Liver (tissue), 9 donors: Measurements from ENCODE around the gene TSKS. TPM values are rescaled to one million over a fixed set of nuclear protein-coding genes. Genes with fewer than 3 reads are reported as not detected.

ENCODE experiments used
- DNase-seq: peaks from one replicate; pipeline ENCODE4 v3.0.0-alpha.2; 2017; ENCODE audit warnings: low spot score
- H3K27ac ChIP-seq, 2 donors: one replicate each; pipeline ENCODE4 v1.7.0; 2013; ENCODE audit warnings: inconsistent platforms in 2 of 2, low read length in 2 of 2, control low read depth in 1 of 2, low read depth in 1 of 2, mild to moderate bottlenecking in 1 of 2
- H3K27me3 ChIP-seq, 4 donors: one replicate each; pipeline versions ENCODE4 v1.6.1 to v1.7.0; 2013; ENCODE audit warnings: low read length in 3 of 4, inconsistent platforms in 1 of 4, mild to moderate bottlenecking in 1 of 4, moderate library complexity in 1 of 4; ENCODE audit not compliant: control insufficient read depth in 4 of 4, insufficient read depth in 4 of 4
- H3K36me3 ChIP-seq, 4 donors: one replicate each; pipeline versions ENCODE4 v1.6.1 to v1.7.0; 2013; ENCODE audit warnings: low read length in 3 of 4, mild to moderate bottlenecking in 3 of 4, low read depth in 1 of 4, moderate library complexity in 1 of 4; ENCODE audit not compliant: control insufficient read depth in 4 of 4, insufficient read depth in 3 of 4
- H3K4me1 ChIP-seq, 4 donors: one replicate each; pipeline versions ENCODE4 v1.6.1 to v1.7.0; 2013; ENCODE audit warnings: low read length in 3 of 4, mild to moderate bottlenecking in 3 of 4, moderate library complexity in 1 of 4; ENCODE audit not compliant: control insufficient read depth in 4 of 4, insufficient read depth in 4 of 4
- H3K4me3 ChIP-seq, 3 donors: one replicate each; pipeline versions ENCODE4 v1.6.1 to v1.7.0; 2013; ENCODE audit warnings: low read length in 3 of 3, control low read depth in 1 of 3, low read depth in 1 of 3, mild to moderate bottlenecking in 1 of 3
- H3K9ac ChIP-seq, 2 donors: one replicate each; pipeline ENCODE4 v1.7.0; 2013; ENCODE audit warnings: low read length in 2 of 2, mild to moderate bottlenecking in 2 of 2, moderate library complexity in 2 of 2, control low read depth in 1 of 2, low read depth in 1 of 2
- H3K9me3 ChIP-seq, 4 donors: one replicate each; pipeline versions ENCODE4 v1.6.1 to v1.7.0; 2013; ENCODE audit warnings: low read length in 3 of 4; ENCODE audit not compliant: control insufficient read depth in 4 of 4
- ATF3 ChIP-seq: IDR thresholded peaks from 2 replicates; pipeline ENCODE4 v1.6.1; 2016; ENCODE audit warnings: antibody characterized with exemption
- EGR1 ChIP-seq, 2 donors: IDR thresholded peaks; 2 replicates each; pipeline ENCODE4 v1.6.1; 2016 to 2018; ENCODE audit warnings: antibody characterized with exemption in 2 of 2, low read depth in 2 of 2
- FOXA1 ChIP-seq: IDR thresholded peaks from 2 replicates; pipeline ENCODE4 v1.6.1; 2016; ENCODE audit warnings: antibody characterized with exemption
- FOXA2 ChIP-seq: IDR thresholded peaks from 2 replicates; pipeline ENCODE4 v1.6.1; 2016; ENCODE audit warnings: antibody characterized with exemption
- GABPA ChIP-seq, 2 donors: IDR thresholded peaks in 1 of 2; conservative IDR thresholded peaks in 1 of 2; 2 replicates each; pipeline ENCODE4 v1.6.1; 2016; ENCODE audit warnings: antibody characterized with exemption in 2 of 2, mild to moderate bottlenecking in 1 of 2, moderate library complexity in 1 of 2
- HNF4A ChIP-seq, 2 donors: conservative IDR thresholded peaks; 2 replicates each; pipeline ENCODE4 v1.6.1; 2016; ENCODE audit warnings: antibody characterized with exemption in 2 of 2, mild to moderate bottlenecking in 2 of 2
- HNF4G ChIP-seq: IDR thresholded peaks from 2 replicates; pipeline ENCODE4 v1.6.1; 2016; ENCODE audit warnings: antibody characterized with exemption
- JUND ChIP-seq, 2 donors: IDR thresholded peaks; 2 replicates each; pipeline ENCODE4 v1.6.1; 2016; ENCODE audit warnings: antibody characterized with exemption in 2 of 2
- NR2F2 ChIP-seq: IDR thresholded peaks from 2 replicates; pipeline ENCODE4 v1.6.1; 2016; ENCODE audit warnings: antibody characterized with exemption
- RAD21 ChIP-seq, 2 donors: IDR thresholded peaks; 2 replicates each; pipeline ENCODE4 v1.6.1; 2016; ENCODE audit warnings: antibody characterized with exemption in 2 of 2, mild to moderate bottlenecking in 2 of 2
- REST ChIP-seq: IDR thresholded peaks from 2 replicates; pipeline ENCODE4 v1.6.1; 2016; ENCODE audit warnings: antibody characterized with exemption, mild to moderate bottlenecking
- RXRA ChIP-seq, 2 donors: IDR thresholded peaks; 2 replicates each; pipeline ENCODE4 v1.6.1; 2017 to 2018; ENCODE audit warnings: antibody characterized with exemption in 2 of 2, mild to moderate bottlenecking in 1 of 2
- SP1 ChIP-seq: IDR thresholded peaks from 2 replicates; pipeline ENCODE4 v1.6.1; 2018; ENCODE audit warnings: antibody characterized with exemption, mild to moderate bottlenecking
- TAF1 ChIP-seq: conservative IDR thresholded peaks from 2 replicates; pipeline ENCODE4 v1.6.1; 2016; ENCODE audit warnings: antibody characterized with exemption, mild to moderate bottlenecking
- YY1 ChIP-seq: IDR thresholded peaks from 2 replicates; pipeline ENCODE4 v1.6.1; 2016; ENCODE audit warnings: antibody characterized with exemption, mild to moderate bottlenecking
- WGBS: extraction: QIAGEN DNeasy Blood & Tissue Kit; methylation state at CpG from one replicate; pipeline ENCODE4 v1.1.7; 2013; 5-methylcytosine and 5-hydroxymethylcytosine counted together
- polyA plus RNA-seq, 2 donors: library from polyadenylated mRNA; stranded (reverse) in 1 of 2; unstranded in 1 of 2; fragments of 200-250 nt in 1 of 2; fragments of >200 nt in 1 of 2; fragmentation: Nextera tagmentation in 1 of 2; extraction: Ambion mirVana in 1 of 2; gene quantifications; one replicate each; pipeline versions ENCODE4 v1.2.1 to v1.2.3, GENCODE V29; 2013 to 2015
- total RNA-seq, 2 donors: library from RNA; depleted of rRNA; stranded (reverse); fragments of >200 nt; gene quantifications; one replicate each; pipeline ENCODE4 v1.2.3, GENCODE V29; 2014
- TF ChIP-seq, protein P1 (sequence below): IDR thresholded peaks from 2 replicates; pipeline ENCODE4 v1.6.1; 2016; ENCODE audit warnings: antibody characterized with exemption
- TF ChIP-seq, protein P2 (sequence below): fragments of 150-350 bp; IDR thresholded peaks from 2 replicates; pipeline ENCODE4 v1.5.1; 2017; ENCODE audit warnings: improper control_type of control experiment, low read depth, low read length; ENCODE audit not compliant: missing input control
- TF ChIP-seq, protein P3 (sequence below): IDR thresholded peaks from 2 replicates; pipeline ENCODE4 v1.6.1; 2016; ENCODE audit warnings: antibody characterized with exemption
- donor health status: healthy.
- donor health status: healthy.
- donor health status: healthy.
- donor health status: healthy.
- donor health status: healthy.

Gene TSKS
- total and polyA plus RNA-seq, 4 donors: 0.07 to 0.61 (median 0.08) TPM; not detected in 1

GRCh38 chr19:49772850-49773432, 9.8 kb upstream of the TSKS start:
- peaks cover 2 to 17% (median 10%) of the 10 kb centered on the region in 4 donors for H3K4me1 ChIP-seq
- peak; percentile 78 for DNase-seq
- H3K9me3 ChIP-seq: no peaks in the 10 kb centered on the region
- H3K36me3 ChIP-seq: peaks cover 0 to 3% (median 0%) of the 10 kb centered on the region in 4 donors
- no peak for TF ChIP-seq HNF4A (conservative IDR thresholded peaks at IDR 0.05)
- no peak for TF ChIP-seq YY1
- no peak for TF ChIP-seq NR2F2
- no peak for TF ChIP-seq REST
- TF ChIP-seq FOXA1: no peak
- TF ChIP-seq SP1: no peak
- TF ChIP-seq FOXA2: no peak
- H3K27ac ChIP-seq: no peak overlapping the region
- WGBS: 93% methylated on average over 10 of the region's 10 CpGs
- H3K4me3 ChIP-seq: no peak overlapping the region
- H3K9ac ChIP-seq: no peak overlapping the region
- no peaks in the 10 kb centered on the region for H3K27me3 ChIP-seq

GRCh38 chr19:49771674-49772139, 8.6 kb upstream of the TSKS start:
- Histone ChIP-seq H3K27me3 (no peaks in the 10 kb centered on the region), H3K36me3 (peaks cover 0 to 3% (median 0%) of the 10 kb centered on the region in 4 donors), H3K4me1 (peaks cover 2 to 20% (median 18%) of the 10 kb centered on the region in 4 donors), H3K9ac (no peak overlapping the region), H3K27ac (peak overlapping the region; percentile 69 to 83), H3K4me3 (peak overlapping the region in 1 of 3 donors; percentile 8), H3K9me3 (no peaks in the 10 kb centered on the region)
- TF ChIP-seq, protein P1, sequence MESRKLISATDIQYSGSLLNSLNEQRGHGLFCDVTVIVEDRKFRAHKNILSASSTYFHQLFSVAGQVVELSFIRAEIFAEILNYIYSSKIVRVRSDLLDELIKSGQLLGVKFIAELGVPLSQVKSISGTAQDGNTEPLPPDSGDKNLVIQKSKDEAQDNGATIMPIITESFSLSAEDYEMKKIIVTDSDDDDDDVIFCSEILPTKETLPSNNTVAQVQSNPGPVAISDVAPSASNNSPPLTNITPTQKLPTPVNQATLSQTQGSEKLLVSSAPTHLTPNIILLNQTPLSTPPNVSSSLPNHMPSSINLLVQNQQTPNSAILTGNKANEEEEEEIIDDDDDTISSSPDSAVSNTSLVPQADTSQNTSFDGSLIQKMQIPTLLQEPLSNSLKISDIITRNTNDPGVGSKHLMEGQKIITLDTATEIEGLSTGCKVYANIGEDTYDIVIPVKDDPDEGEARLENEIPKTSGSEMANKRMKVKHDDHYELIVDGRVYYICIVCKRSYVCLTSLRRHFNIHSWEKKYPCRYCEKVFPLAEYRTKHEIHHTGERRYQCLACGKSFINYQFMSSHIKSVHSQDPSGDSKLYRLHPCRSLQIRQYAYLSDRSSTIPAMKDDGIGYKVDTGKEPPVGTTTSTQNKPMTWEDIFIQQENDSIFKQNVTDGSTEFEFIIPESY: no peak
- TF ChIP-seq SP1: peak; percentile 90
- TF ChIP-seq TAF1: no peak
- TF ChIP-seq HNF4G: peak; percentile 77
- peak; percentile 90 for TF ChIP-seq YY1
- no peak for TF ChIP-seq EGR1 (IDR thresholded peaks at IDR 0.05; ENCODE audit: low read depth in 2 of 2)
- no peak for TF ChIP-seq FOXA2
- TF ChIP-seq ATF3: no peak
- no peak for TF ChIP-seq REST
- TF ChIP-seq FOXA1: no peak
- TF ChIP-seq, protein P2, sequence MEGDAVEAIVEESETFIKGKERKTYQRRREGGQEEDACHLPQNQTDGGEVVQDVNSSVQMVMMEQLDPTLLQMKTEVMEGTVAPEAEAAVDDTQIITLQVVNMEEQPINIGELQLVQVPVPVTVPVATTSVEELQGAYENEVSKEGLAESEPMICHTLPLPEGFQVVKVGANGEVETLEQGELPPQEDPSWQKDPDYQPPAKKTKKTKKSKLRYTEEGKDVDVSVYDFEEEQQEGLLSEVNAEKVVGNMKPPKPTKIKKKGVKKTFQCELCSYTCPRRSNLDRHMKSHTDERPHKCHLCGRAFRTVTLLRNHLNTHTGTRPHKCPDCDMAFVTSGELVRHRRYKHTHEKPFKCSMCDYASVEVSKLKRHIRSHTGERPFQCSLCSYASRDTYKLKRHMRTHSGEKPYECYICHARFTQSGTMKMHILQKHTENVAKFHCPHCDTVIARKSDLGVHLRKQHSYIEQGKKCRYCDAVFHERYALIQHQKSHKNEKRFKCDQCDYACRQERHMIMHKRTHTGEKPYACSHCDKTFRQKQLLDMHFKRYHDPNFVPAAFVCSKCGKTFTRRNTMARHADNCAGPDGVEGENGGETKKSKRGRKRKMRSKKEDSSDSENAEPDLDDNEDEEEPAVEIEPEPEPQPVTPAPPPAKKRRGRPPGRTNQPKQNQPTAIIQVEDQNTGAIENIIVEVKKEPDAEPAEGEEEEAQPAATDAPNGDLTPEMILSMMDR: no peak
- no peak for TF ChIP-seq NR2F2
- peak; percentile 33 to 46 for TF ChIP-seq RXRA (IDR thresholded peaks at IDR 0.05)
- peak; percentile 85 for TF ChIP-seq HNF4A (conservative IDR thresholded peaks at IDR 0.05)
- TF ChIP-seq JUND (IDR thresholded peaks at IDR 0.05): no peak
- TF ChIP-seq RAD21 (IDR thresholded peaks at IDR 0.05): peak in 1 of 2 donors; percentile 50
- TF ChIP-seq GABPA (IDR thresholded peaks at IDR 0.05 in 1 of 2, conservative IDR thresholded peaks at IDR 0.05 in 1 of 2): peak; percentile 42 to 89
- TF ChIP-seq, protein P3, sequence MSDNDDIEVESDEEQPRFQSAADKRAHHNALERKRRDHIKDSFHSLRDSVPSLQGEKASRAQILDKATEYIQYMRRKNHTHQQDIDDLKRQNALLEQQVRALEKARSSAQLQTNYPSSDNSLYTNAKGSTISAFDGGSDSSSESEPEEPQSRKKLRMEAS: no peak
- 48% methylated on average over 13 of the region's 13 CpGs for WGBS
- DNase-seq: peak; percentile 55
